Gastroesophageal sphincter (tissue), 3 donors: ENCODE data around the gene MC5R.

Experiments used
- POLR2A ChIP-seq, 2 donors: fragments of 450-650 bp; IDR thresholded peaks; one replicate each; pipeline ENCODE4 v1.6.1; 2017; ENCODE audit warnings: antibody characterized with exemption in 2 of 2, mild to moderate bottlenecking in 2 of 2, moderate library complexity in 1 of 2
- TF ChIP-seq, protein P1 (sequence below), 4 experiments: fragments of 200-600 bp in 2 of 4; fragments of 450-650 bp in 2 of 4; sonication (generic) in 1 of 4; IDR thresholded peaks; one replicate each; pipeline ENCODE4 v1.5.1; 2017 to 2019; ENCODE audit warnings: antibody characterized with exemption in 4 of 4, mild to moderate bottlenecking in 2 of 4, moderate library complexity in 2 of 4

DNA sequence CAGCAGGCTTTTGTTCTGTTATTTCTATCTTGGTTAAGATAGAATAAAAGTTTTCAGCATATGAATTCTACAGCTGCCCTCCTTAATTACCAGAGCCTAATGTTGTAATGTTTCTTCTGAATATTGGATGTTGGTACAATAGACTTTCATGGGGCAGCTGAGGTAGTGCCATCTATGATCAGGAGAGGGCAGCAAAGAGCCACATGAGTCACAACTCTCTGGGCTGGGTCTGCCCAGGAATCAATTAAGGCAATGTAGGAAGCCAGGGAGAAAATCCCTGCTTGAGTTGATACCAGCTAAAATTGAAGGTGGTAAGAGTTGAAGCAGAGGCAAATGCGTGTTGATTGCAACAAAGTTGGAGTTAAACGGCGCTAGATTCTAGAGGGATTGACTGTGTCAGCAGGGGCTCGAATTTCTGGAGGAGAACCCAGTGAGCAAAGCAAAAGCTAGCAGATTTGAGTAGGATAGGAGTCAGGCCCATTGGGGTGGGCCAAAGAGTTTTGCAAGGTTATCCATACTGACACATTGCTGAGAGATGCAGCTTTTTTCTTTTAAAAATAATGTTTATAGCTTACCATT lies 10.6 kb upstream of the MC5R start:
- no peak for TF ChIP-seq POLR2A (IDR thresholded peaks at IDR 0.05)
- TF ChIP-seq, protein P1, sequence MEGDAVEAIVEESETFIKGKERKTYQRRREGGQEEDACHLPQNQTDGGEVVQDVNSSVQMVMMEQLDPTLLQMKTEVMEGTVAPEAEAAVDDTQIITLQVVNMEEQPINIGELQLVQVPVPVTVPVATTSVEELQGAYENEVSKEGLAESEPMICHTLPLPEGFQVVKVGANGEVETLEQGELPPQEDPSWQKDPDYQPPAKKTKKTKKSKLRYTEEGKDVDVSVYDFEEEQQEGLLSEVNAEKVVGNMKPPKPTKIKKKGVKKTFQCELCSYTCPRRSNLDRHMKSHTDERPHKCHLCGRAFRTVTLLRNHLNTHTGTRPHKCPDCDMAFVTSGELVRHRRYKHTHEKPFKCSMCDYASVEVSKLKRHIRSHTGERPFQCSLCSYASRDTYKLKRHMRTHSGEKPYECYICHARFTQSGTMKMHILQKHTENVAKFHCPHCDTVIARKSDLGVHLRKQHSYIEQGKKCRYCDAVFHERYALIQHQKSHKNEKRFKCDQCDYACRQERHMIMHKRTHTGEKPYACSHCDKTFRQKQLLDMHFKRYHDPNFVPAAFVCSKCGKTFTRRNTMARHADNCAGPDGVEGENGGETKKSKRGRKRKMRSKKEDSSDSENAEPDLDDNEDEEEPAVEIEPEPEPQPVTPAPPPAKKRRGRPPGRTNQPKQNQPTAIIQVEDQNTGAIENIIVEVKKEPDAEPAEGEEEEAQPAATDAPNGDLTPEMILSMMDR (IDR thresholded peaks at IDR 0.05) = peak; percentile 55 to 80 (median 64)
